NB4 (cell line): ENCODE results near the gene CAPN8.

Experiments
- TF ChIP-seq, protein P1 (sequence below): IDR thresholded peaks from one replicate; pipeline ENCODE4 v1.5.1; 2012; ENCODE audit warnings: low read depth, low read length
- TF ChIP-seq, protein P2 (sequence below): IDR thresholded peaks from 2 replicates; pipeline ENCODE4 v1.6.1; 2011; ENCODE audit warnings: low read depth, low read length

DNA sequence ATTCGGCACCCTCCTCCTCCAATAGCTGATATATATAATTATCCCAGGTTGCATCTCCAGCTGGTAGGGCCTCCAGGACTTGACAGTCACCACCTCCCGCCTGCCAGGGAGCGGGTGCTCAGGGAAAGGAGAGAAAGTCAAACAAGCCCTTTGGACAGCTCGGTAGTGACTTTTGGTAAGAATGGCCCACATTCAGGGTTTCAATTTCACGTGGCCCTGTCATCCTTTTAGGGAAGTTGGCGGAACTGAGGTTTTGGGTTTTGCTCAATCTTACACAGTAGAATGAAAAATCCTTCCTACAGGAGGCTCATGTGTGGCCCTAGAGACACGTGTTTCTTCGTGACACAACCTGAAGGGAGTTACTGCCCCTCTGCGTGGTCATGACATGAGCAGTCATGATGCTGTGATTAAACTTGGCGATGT, 44.2 kb downstream of the CAPN8 start:
- TF ChIP-seq, protein P1, sequence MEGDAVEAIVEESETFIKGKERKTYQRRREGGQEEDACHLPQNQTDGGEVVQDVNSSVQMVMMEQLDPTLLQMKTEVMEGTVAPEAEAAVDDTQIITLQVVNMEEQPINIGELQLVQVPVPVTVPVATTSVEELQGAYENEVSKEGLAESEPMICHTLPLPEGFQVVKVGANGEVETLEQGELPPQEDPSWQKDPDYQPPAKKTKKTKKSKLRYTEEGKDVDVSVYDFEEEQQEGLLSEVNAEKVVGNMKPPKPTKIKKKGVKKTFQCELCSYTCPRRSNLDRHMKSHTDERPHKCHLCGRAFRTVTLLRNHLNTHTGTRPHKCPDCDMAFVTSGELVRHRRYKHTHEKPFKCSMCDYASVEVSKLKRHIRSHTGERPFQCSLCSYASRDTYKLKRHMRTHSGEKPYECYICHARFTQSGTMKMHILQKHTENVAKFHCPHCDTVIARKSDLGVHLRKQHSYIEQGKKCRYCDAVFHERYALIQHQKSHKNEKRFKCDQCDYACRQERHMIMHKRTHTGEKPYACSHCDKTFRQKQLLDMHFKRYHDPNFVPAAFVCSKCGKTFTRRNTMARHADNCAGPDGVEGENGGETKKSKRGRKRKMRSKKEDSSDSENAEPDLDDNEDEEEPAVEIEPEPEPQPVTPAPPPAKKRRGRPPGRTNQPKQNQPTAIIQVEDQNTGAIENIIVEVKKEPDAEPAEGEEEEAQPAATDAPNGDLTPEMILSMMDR = no peak
- TF ChIP-seq, protein P2, sequence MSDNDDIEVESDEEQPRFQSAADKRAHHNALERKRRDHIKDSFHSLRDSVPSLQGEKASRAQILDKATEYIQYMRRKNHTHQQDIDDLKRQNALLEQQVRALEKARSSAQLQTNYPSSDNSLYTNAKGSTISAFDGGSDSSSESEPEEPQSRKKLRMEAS = peak; percentile 65
